ENCODE data around the gene CFAP61.
A peak's percentile ranks its signal among the peaks of the same experiment; 100 is the strongest.
"Not testable (repeated sequence)": the region's sequence is repeated elsewhere in the genome, so short reads cannot be mapped to it uniquely, and the experiment has no call there.

CFAP61 gene

GRCh38 chr20:20217621-20218020 lies 165.3 kb downstream of the CFAP61 start:
- no peaks in the 10 kb centered on the region for H3K36me3 ChIP-seq (replicated peaks)

GRCh38 chr20:20218106-20218505 lies 165.8 kb downstream of the CFAP61 start:
- H3K36me3 ChIP-seq (replicated peaks); H3K9me3 ChIP-seq; DNase-seq (ENCODE audit: low spot score in 2 of 2); H3K4me3 ChIP-seq; H3K27me3 ChIP-seq (ENCODE audit: low read depth); in situ Hi-C loops (cut with MboI; ENCODE audit: low sequenced_read_pairs): not testable (repeated sequence)
- H3K4me1 ChIP-seq: peaks cover 19% of the 10 kb centered on the region

More at GRCh38 chr20:20217621-20218020, 165.3 kb downstream of the CFAP61 start:
- peak; percentile 56 to 71 for DNase-seq (ENCODE audit: low spot score in 2 of 2)
- Histone ChIP-seq H3K27me3 (ENCODE audit: low read depth) (no peaks in the 10 kb centered on the region), H3K9me3 (no peaks in the 10 kb centered on the region), H3K4me3 (no peak overlapping the region), H3K4me1 (peaks cover 19% of the 10 kb centered on the region)
- in situ Hi-C loops (cut with MboI; ENCODE audit: low sequenced_read_pairs): no loop called here

- no peak for DNase-seq (ENCODE audit: low spot score in 2 of 2)
- in situ Hi-C loops (cut with MboI; ENCODE audit: low sequenced_read_pairs): no loop called here
- Histone ChIP-seq H3K36me3 (replicated peaks) (no peaks in the 10 kb centered on the region), H3K9me3 (no peaks in the 10 kb centered on the region), H3K4me3 (no peak overlapping the region), H3K27me3 (ENCODE audit: low read depth) (no peaks in the 10 kb centered on the region), H3K4me1 (peaks cover 19% of the 10 kb centered on the region)
These were observed 166.7 kb downstream of the CFAP61 start for GRCh38 chr20:20219016-20219415.

- Histone ChIP-seq H3K36me3 (replicated peaks) (no peaks in the 10 kb centered on the region), H3K4me3 (no peak overlapping the region), H3K4me1 (peaks cover 24% of the 10 kb centered on the region), H3K9me3 (no peaks in the 10 kb centered on the region), H3K27me3 (ENCODE audit: low read depth) (no peaks in the 10 kb centered on the region)
- in situ Hi-C loops (cut with MboI; ENCODE audit: low sequenced_read_pairs): no loop called here
- DNase-seq (ENCODE audit: low spot score in 2 of 2): no peak
These were observed 167.8 kb downstream of the CFAP61 start for GRCh38 chr20:20220134-20220533.

GRCh38 chr20:20223981-20224380 lies 171.6 kb downstream of the CFAP61 start:
- in situ Hi-C loops (cut with MboI; ENCODE audit: low sequenced_read_pairs): no loop called here
- H3K4me3 ChIP-seq: no peak overlapping the region
- H3K36me3 ChIP-seq (replicated peaks): no peaks in the 10 kb centered on the region
- peaks cover 14% of the 10 kb centered on the region for H3K4me1 ChIP-seq
- H3K9me3 ChIP-seq: peaks cover 2% of the 10 kb centered on the region; the same call in 1 of the 2 replicates
- DNase-seq (ENCODE audit: low spot score in 2 of 2): no peak
- no peaks in the 10 kb centered on the region for H3K27me3 ChIP-seq (ENCODE audit: low read depth)

- in situ Hi-C loops (cut with MboI; ENCODE audit: low sequenced_read_pairs): no loop called here
- Histone ChIP-seq H3K4me1 (peaks cover 14% of the 10 kb centered on the region), H3K27me3 (ENCODE audit: low read depth) (no peaks in the 10 kb centered on the region), H3K9me3 (peaks cover 2% of the 10 kb centered on the region; the same call in 1 of the 2 replicates), H3K4me3 (no peak overlapping the region), H3K36me3 (replicated peaks) (no peaks in the 10 kb centered on the region)
- no peak for DNase-seq (ENCODE audit: low spot score in 2 of 2)
These were observed 172.5 kb downstream of the CFAP61 start for GRCh38 chr20:20224806-20225205.

- Histone ChIP-seq H3K9me3 (peaks cover 2% of the 10 kb centered on the region; the same call in 1 of the 2 replicates), H3K4me3 (no peak overlapping the region), H3K4me1 (peaks cover 14% of the 10 kb centered on the region), H3K36me3 (replicated peaks) (no peaks in the 10 kb centered on the region), H3K27me3 (ENCODE audit: low read depth) (no peaks in the 10 kb centered on the region)
- peak; percentile 57 to 63 for DNase-seq (ENCODE audit: low spot score in 2 of 2)
- in situ Hi-C loops (cut with MboI; ENCODE audit: low sequenced_read_pairs): no loop called here
These were observed 173.2 kb downstream of the CFAP61 start for GRCh38 chr20:20225325-20226043.

GRCh38 chr20:20226554-20226953 lies 174.2 kb downstream of the CFAP61 start:
- in situ Hi-C loops (cut with MboI; ENCODE audit: low sequenced_read_pairs): no loop called here
- peaks cover 14% of the 10 kb centered on the region for H3K4me1 ChIP-seq
- H3K36me3 ChIP-seq (replicated peaks): no peaks in the 10 kb centered on the region
- no peaks in the 10 kb centered on the region for H3K27me3 ChIP-seq (ENCODE audit: low read depth)
- peaks cover 2% of the 10 kb centered on the region; the same call in 1 of the 2 replicates for H3K9me3 ChIP-seq
- no peak for DNase-seq (ENCODE audit: low spot score in 2 of 2)
- no peak overlapping the region for H3K4me3 ChIP-seq

GRCh38 chr20:20227013-20227571 lies 174.8 kb downstream of the CFAP61 start:
- in situ Hi-C loops (cut with MboI; ENCODE audit: low sequenced_read_pairs): no loop called here
- no peaks in the 10 kb centered on the region for H3K36me3 ChIP-seq (replicated peaks)
- no peak for DNase-seq (ENCODE audit: low spot score in 2 of 2)
- H3K27me3 ChIP-seq (ENCODE audit: low read depth): no peaks in the 10 kb centered on the region
- no peak overlapping the region for H3K4me3 ChIP-seq
- peaks cover 14% of the 10 kb centered on the region for H3K4me1 ChIP-seq
- peaks cover 2% of the 10 kb centered on the region; the same call in 1 of the 2 replicates for H3K9me3 ChIP-seq

GRCh38 chr20:20228351-20228750 lies 176.0 kb downstream of the CFAP61 start:
- no peak overlapping the region for H3K4me3 ChIP-seq
- no peak for DNase-seq (ENCODE audit: low spot score in 2 of 2)
- in situ Hi-C loops (cut with MboI; ENCODE audit: low sequenced_read_pairs): no loop called here
- no peaks in the 10 kb centered on the region for H3K36me3 ChIP-seq (replicated peaks)
- no peaks in the 10 kb centered on the region for H3K27me3 ChIP-seq (ENCODE audit: low read depth)
- H3K4me1 ChIP-seq: peaks cover 14% of the 10 kb centered on the region
- peaks cover 2% of the 10 kb centered on the region; the same call in 1 of the 2 replicates for H3K9me3 ChIP-seq

- Histone ChIP-seq H3K4me1 (peaks cover 14% of the 10 kb centered on the region), H3K9me3 (peaks cover 2% of the 10 kb centered on the region; the same call in 1 of the 2 replicates), H3K36me3 (replicated peaks) (no peaks in the 10 kb centered on the region), H3K4me3 (no peak overlapping the region), H3K27me3 (ENCODE audit: low read depth) (no peaks in the 10 kb centered on the region)
- in situ Hi-C loops (cut with MboI; ENCODE audit: low sequenced_read_pairs): no loop called here
- DNase-seq (ENCODE audit: low spot score in 2 of 2): no peak
These were observed 177.3 kb downstream of the CFAP61 start for GRCh38 chr20:20229595-20229994.

- no peaks in the 10 kb centered on the region for H3K27me3 ChIP-seq (ENCODE audit: low read depth)
- no peak overlapping the region for H3K4me3 ChIP-seq
- peaks cover 2% of the 10 kb centered on the region for H3K4me1 ChIP-seq
- no peaks in the 10 kb centered on the region for H3K36me3 ChIP-seq (replicated peaks)
- in situ Hi-C loops (cut with MboI; ENCODE audit: low sequenced_read_pairs): no loop called here
- no peak for DNase-seq (ENCODE audit: low spot score in 2 of 2)
- H3K9me3 ChIP-seq: peaks cover 2% of the 10 kb centered on the region; the same call in 1 of the 2 replicates
These were observed 178.4 kb downstream of the CFAP61 start for GRCh38 chr20:20230741-20231140.

GRCh38 chr20:20231528-20232298 lies 179.4 kb downstream of the CFAP61 start:
- in situ Hi-C loops (cut with MboI; ENCODE audit: low sequenced_read_pairs): no loop called here
- Histone ChIP-seq H3K4me3 (no peak overlapping the region), H3K36me3 (replicated peaks) (no peaks in the 10 kb centered on the region), H3K9me3 (peaks cover 2% of the 10 kb centered on the region; the same call in 1 of the 2 replicates), H3K4me1 (no peaks in the 10 kb centered on the region), H3K27me3 (ENCODE audit: low read depth) (no peaks in the 10 kb centered on the region)
- DNase-seq (ENCODE audit: low spot score in 2 of 2): no peak

GRCh38 chr20:20233041-20233514 lies 180.7 kb downstream of the CFAP61 start:
- Histone ChIP-seq H3K9me3 (no peaks in the 10 kb centered on the region), H3K36me3 (replicated peaks) (no peaks in the 10 kb centered on the region), H3K27me3 (ENCODE audit: low read depth) (no peaks in the 10 kb centered on the region), H3K4me1 (no peaks in the 10 kb centered on the region), H3K4me3 (no peak overlapping the region)
- in situ Hi-C loops (cut with MboI; ENCODE audit: low sequenced_read_pairs): no loop called here
- no peak for DNase-seq (ENCODE audit: low spot score in 2 of 2)
